CD14-positive monocyte (primary cell): ENCODE data around the gene CLUH. TPM values are rescaled to one million over a fixed set of nuclear protein-coding genes. Genes with fewer than 3 reads are reported as not detected.

Experiments used
- DNase-seq, 3 donors: peaks; one replicate each; pipeline ENCODE4 v3.0.0-alpha.2; 2011 to 2022
- H2AFZ ChIP-seq: 2 replicates; pipeline ENCODE4 v1.6.0; 2012; ENCODE audit warnings: mild to moderate bottlenecking, low read depth, low read length, inconsistent platforms; ENCODE audit not compliant: insufficient read depth, poor library complexity, severe bottlenecking
- H3K27ac ChIP-seq, 2 donors: 1 replicate in 1 of 2; 2 replicates in 1 of 2; pipeline ENCODE4 v1.5.1; 2012 to 2013; ENCODE audit warnings: low read length in 2 of 2, control low read depth in 1 of 2, inconsistent platforms in 1 of 2, low read depth in 1 of 2, mild to moderate bottlenecking in 1 of 2
- H3K27me3 ChIP-seq, 2 donors: one replicate each; pipeline versions ENCODE4 v1.6.0 to v1.6.1; 2011 to 2013; ENCODE audit warnings: low read length in 2 of 2; ENCODE audit not compliant: control insufficient read depth in 2 of 2, insufficient read depth in 2 of 2
- H3K36me3 ChIP-seq, 2 donors: replicated peaks in 1 of 2; 1 replicate in 1 of 2; 2 replicates in 1 of 2; pipeline versions ENCODE4 v1.5.1 to v1.6.1; 2012 to 2013; ENCODE audit warnings: low read length in 2 of 2, control low read depth in 1 of 2, inconsistent platforms in 1 of 2, mild to moderate bottlenecking in 1 of 2; ENCODE audit not compliant: insufficient read depth in 2 of 2, control insufficient read depth in 1 of 2
- H3K4me1 ChIP-seq, 2 donors: 1 replicate in 1 of 2; 2 replicates in 1 of 2; pipeline versions ENCODE4 v1.5.1 to v1.6.1; 2012 to 2013; ENCODE audit warnings: low read length in 2 of 2, control low read depth in 1 of 2, inconsistent platforms in 1 of 2, mild to moderate bottlenecking in 1 of 2, moderate library complexity in 1 of 2; ENCODE audit not compliant: insufficient read depth in 2 of 2, control insufficient read depth in 1 of 2
- H3K4me2 ChIP-seq: replicated peaks from 2 replicates; pipeline ENCODE3; 2012; ENCODE audit warnings: low read length, moderate library complexity, mild to moderate bottlenecking; ENCODE audit not compliant: poor library complexity, severe bottlenecking; ENCODE audit errors: extremely low read depth
- H3K4me3 ChIP-seq, 3 experiments: fragments of 200-600 bp in 1 of 3; sonication (generic) in 1 of 3; replicated peaks in 1 of 3; 1 replicate in 2 of 3; 2 replicates in 1 of 3; pipeline ENCODE4 v1.5.1; 2011 to 2013; ENCODE audit warnings: low read length in 3 of 3, mild to moderate bottlenecking in 3 of 3, control low read depth in 2 of 3, low read depth in 2 of 3, inconsistent platforms in 1 of 3, moderate library complexity in 1 of 3
- H3K79me2 ChIP-seq: 2 replicates; pipeline ENCODE4 v1.6.0; 2012; ENCODE audit warnings: mild to moderate bottlenecking, control low read depth, inconsistent platforms, low read length, moderate library complexity; ENCODE audit not compliant: insufficient read depth
- H3K9ac ChIP-seq: 2 replicates; pipeline ENCODE4 v1.6.0; 2017; ENCODE audit warnings: low read length, mild to moderate bottlenecking; ENCODE audit not compliant: insufficient read depth, poor library complexity, severe bottlenecking
- H3K9me3 ChIP-seq, 2 donors: replicated peaks in 1 of 2; 1 replicate in 1 of 2; 2 replicates in 1 of 2; pipeline versions ENCODE4 v1.5.1 to v1.6.1; 2012 to 2013; ENCODE audit warnings: low read length in 2 of 2, control low read depth in 1 of 2; ENCODE audit not compliant: control insufficient read depth in 1 of 2, insufficient read depth in 1 of 2
- H4K20me1 ChIP-seq: 2 replicates; pipeline ENCODE4 v1.6.0; 2012; ENCODE audit warnings: mild to moderate bottlenecking, low read length, control low read depth, moderate library complexity; ENCODE audit not compliant: insufficient read depth
- H3K27ac Mint-ChIP-seq, 7 donors: one replicate each; pipeline ENCODE4 v1.8.0; 2020; ENCODE audit warnings: mild to moderate bottlenecking in 7 of 7, mixed read lengths in 7 of 7, moderate library complexity in 6 of 7, inconsistent platforms in 2 of 7
- H3K27me3 Mint-ChIP-seq, 3 donors: one replicate each; pipeline ENCODE4 v1.8.0; 2021 to 2022; ENCODE audit warnings: low read depth in 3 of 3, mild to moderate bottlenecking in 3 of 3, mixed read lengths in 3 of 3, moderate library complexity in 3 of 3, inconsistent platforms in 1 of 3
- H3K36me3 Mint-ChIP-seq, 2 donors: one replicate each; pipeline ENCODE4 v1.8.0; 2020; ENCODE audit warnings: mixed read lengths in 2 of 2, inconsistent platforms in 1 of 2, mild to moderate bottlenecking in 1 of 2
- H3K4me1 Mint-ChIP-seq: one replicate; pipeline ENCODE4 v1.8.0; 2020; ENCODE audit warnings: mild to moderate bottlenecking, mixed read lengths
- H3K4me3 Mint-ChIP-seq, 2 donors: one replicate each; pipeline ENCODE4 v1.8.0; 2020; ENCODE audit warnings: mild to moderate bottlenecking in 2 of 2, mixed read lengths in 2 of 2, moderate library complexity in 1 of 2
- H3K9me3 Mint-ChIP-seq, 7 donors: one replicate each; pipeline ENCODE4 v1.8.0; 2020 to 2022; ENCODE audit warnings: mixed read lengths in 7 of 7, mild to moderate bottlenecking in 6 of 7, moderate library complexity in 6 of 7, inconsistent platforms in 2 of 7
- WGBS: methylation state at CpG from one replicate; pipeline ENCODE4 v1.1.5; 2013; ENCODE audit warnings: missing lambda C conversion rate; ENCODE audit not compliant: insufficient coverage; 5-methylcytosine and 5-hydroxymethylcytosine counted together
- intact Hi-C, 2 donors: fragments of 100-400 bp; cut with micrococcal nuclease; formaldehyde crosslinking; loops; one replicate each; pipeline versions ENCODE4 v1.15.0 to v1.15.1; 2023
- polyA plus RNA-seq, 3 donors: library from polyadenylated mRNA; depleted of rRNA in 1 of 3; unstranded in 2 of 3; stranded (reverse) in 1 of 3; fragments of 300-500 nt in 2 of 3; fragments of >200 nt in 1 of 3; fragmentation: Illumina TruSeq in 2 of 3; gene quantifications; 1 replicate in 2 of 3; 2 replicates in 1 of 3; pipeline ENCODE4 v1.2.3, GENCODE V29; 2012 to 2021
- TF ChIP-seq, protein P1 (sequence below): fragments of 200-600 bp; IDR thresholded peaks from one replicate; pipeline ENCODE4 v1.8.0; 2022; ENCODE audit warnings: antibody characterized with exemption, mild to moderate bottlenecking

CLUH gene
- polyA plus RNA-seq, 3 donors: 1.6 to 26.2 (median 4.2) TPM

- peaks cover 23 to 55% of the 10 kb centered on the region in 2 donors for H3K36me3 Mint-ChIP-seq
- no peak overlapping the region for H2AFZ ChIP-seq
- intact Hi-C loops: no loop called here
- H3K4me3 ChIP-seq: no peak overlapping the region
- H3K9me3 ChIP-seq: no peaks in the 10 kb centered on the region
- H3K27ac Mint-ChIP-seq: no peak overlapping the region
- no peaks in the 10 kb centered on the region for H3K4me1 Mint-ChIP-seq
- no peaks in the 10 kb centered on the region for H3K9me3 Mint-ChIP-seq
- H3K4me3 Mint-ChIP-seq: no peak overlapping the region
- TF ChIP-seq, protein P1, sequence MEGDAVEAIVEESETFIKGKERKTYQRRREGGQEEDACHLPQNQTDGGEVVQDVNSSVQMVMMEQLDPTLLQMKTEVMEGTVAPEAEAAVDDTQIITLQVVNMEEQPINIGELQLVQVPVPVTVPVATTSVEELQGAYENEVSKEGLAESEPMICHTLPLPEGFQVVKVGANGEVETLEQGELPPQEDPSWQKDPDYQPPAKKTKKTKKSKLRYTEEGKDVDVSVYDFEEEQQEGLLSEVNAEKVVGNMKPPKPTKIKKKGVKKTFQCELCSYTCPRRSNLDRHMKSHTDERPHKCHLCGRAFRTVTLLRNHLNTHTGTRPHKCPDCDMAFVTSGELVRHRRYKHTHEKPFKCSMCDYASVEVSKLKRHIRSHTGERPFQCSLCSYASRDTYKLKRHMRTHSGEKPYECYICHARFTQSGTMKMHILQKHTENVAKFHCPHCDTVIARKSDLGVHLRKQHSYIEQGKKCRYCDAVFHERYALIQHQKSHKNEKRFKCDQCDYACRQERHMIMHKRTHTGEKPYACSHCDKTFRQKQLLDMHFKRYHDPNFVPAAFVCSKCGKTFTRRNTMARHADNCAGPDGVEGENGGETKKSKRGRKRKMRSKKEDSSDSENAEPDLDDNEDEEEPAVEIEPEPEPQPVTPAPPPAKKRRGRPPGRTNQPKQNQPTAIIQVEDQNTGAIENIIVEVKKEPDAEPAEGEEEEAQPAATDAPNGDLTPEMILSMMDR: no peak
- H3K27me3 Mint-ChIP-seq: no peaks in the 10 kb centered on the region
- H4K20me1 ChIP-seq: peaks cover 7% of the 10 kb centered on the region
- no peaks in the 10 kb centered on the region for H3K4me1 ChIP-seq
- no peaks in the 10 kb centered on the region for H3K79me2 ChIP-seq
- DNase-seq: no peak
- H3K36me3 ChIP-seq: peaks cover 40 to 61% of the 10 kb centered on the region in 2 donors
- H3K27me3 ChIP-seq: no peaks in the 10 kb centered on the region
- H3K27ac ChIP-seq: no peak overlapping the region
- 97% methylated on average over 43 of the region's 71 CpGs for WGBS
- H3K4me2 ChIP-seq: no peak overlapping the region
- no peak overlapping the region for H3K9ac ChIP-seq
Measured at GRCh38 chr17:2691965-2692780, 19.4 kb downstream of the CLUH start.

DNA sequence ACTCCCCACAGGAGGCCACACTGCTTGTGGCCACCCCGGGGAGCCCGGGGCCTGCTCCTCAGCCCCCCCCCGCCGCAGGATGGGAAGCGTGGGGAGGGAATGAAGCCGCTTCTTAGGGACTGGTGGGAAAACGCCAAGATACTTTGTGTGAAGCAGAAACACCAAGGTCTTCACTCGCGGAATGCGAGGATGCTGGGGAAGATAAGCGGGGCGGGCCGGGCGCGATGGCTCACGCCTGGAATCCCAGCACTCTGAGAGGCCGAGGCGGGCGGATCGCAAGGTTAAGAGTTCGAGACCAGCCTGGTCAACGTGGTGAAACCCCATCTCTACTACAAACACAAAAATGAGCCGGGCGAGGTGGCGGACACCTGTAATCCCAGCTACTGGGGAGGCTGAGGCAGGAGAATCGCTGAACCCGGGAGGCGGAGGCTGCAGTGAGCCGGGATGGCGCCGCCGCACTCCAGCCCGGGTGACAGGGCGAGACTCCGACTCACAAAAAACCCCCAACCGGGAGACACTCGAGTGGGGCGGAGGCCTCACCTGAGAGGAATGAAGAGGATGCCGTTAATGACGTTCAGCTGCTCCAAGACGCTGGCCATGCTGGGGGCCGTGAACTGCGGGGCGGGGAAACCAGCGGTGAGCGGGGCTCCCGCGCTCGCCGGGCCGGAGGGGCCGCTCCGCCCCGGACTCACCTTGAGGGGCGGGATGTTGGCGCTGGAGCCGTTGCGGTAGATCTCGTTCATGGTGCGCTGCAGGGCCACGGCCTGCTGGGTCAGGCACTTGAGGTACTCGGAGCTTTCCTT is 20.3 kb downstream of the CLUH start:
- H3K9me3 ChIP-seq: no peaks in the 10 kb centered on the region
- H3K9ac ChIP-seq: no peak overlapping the region
- peaks cover 19 to 46% of the 10 kb centered on the region in 2 donors for H3K36me3 Mint-ChIP-seq
- H3K36me3 ChIP-seq: peaks cover 33 to 52% of the 10 kb centered on the region in 2 donors
- H3K4me3 Mint-ChIP-seq: no peak overlapping the region
- H3K79me2 ChIP-seq: no peaks in the 10 kb centered on the region
- no peak overlapping the region for H3K27ac Mint-ChIP-seq
- H3K4me3 ChIP-seq: no peak overlapping the region
- H3K4me1 ChIP-seq: no peaks in the 10 kb centered on the region
- peaks cover 7% of the 10 kb centered on the region for H4K20me1 ChIP-seq
- intact Hi-C loops: no loop called here
- TF ChIP-seq, protein P1: no peak
- H3K4me1 Mint-ChIP-seq: no peaks in the 10 kb centered on the region
- no peaks in the 10 kb centered on the region for H3K27me3 Mint-ChIP-seq
- no peak overlapping the region for H3K27ac ChIP-seq
- no peaks in the 10 kb centered on the region for H3K27me3 ChIP-seq
- no peak overlapping the region for H2AFZ ChIP-seq
- H3K9me3 Mint-ChIP-seq: no peaks in the 10 kb centered on the region
- H3K4me2 ChIP-seq: no peak overlapping the region
- WGBS: 98% methylated on average over 55 of the region's 62 CpGs
- DNase-seq: no peak
